ENCODE data around the gene DQX1. TPM values are rescaled to one million over a fixed set of nuclear protein-coding genes. Genes with fewer than 3 reads are reported as not detected.
A peak's percentile ranks its signal among the peaks of the same experiment; 100 is the strongest.

Gene DQX1
- total and polyA plus RNA-seq, 8 donors = 0.13 to 0.54 (median 0.25) TPM

GRCh38 chr2:74507926-74508520 is 18.0 kb downstream of the DQX1 start:
- no peak for TF ChIP-seq CTCF (IDR thresholded peaks at IDR 0.05)
- Histone ChIP-seq H3K36me3 (peaks cover 0 to 18% of the 10 kb centered on the region in 2 donors), H3K4me3 (peak overlapping the region; percentile 52 to 79), H3K27ac (peak overlapping the region; percentile 98), H3K9me3 (no peaks in the 10 kb centered on the region), H3K27me3 (peaks cover 41 to 57% of the 10 kb centered on the region in 2 donors), H3K4me1 (peaks cover 24 to 47% of the 10 kb centered on the region in 2 donors)
- intact Hi-C loops (cut with DNase I) = no loop called here
- ATAC-seq (peak; percentile 31), DNase-seq (no peak)

- H3K36me3 ChIP-seq = peaks cover 0 to 18% of the 10 kb centered on the region in 2 donors
Measured at GRCh38 chr2:74507145-74507925, 18.7 kb downstream of the DQX1 start, which contains the start of gene PCGF1. Gene PCGF1, minus strand, starts transcription at chr2:74507695. Its CDS starts 27 bp downstream, at chr2:74507668.

GRCh38 chr2:74505448-74506246 is 20.4 kb downstream of the DQX1 start:
- peak overlapping the region in 1 of 2 donors; percentile 98 for H3K27ac ChIP-seq
- peaks cover 24 to 62% of the 10 kb centered on the region in 2 donors for H3K4me1 ChIP-seq
- H3K4me3 ChIP-seq = peak overlapping the region in 1 of 2 donors; percentile 79
- peaks cover 19 to 57% of the 10 kb centered on the region in 2 donors for H3K27me3 ChIP-seq
- H3K36me3 ChIP-seq = peaks cover 0 to 18% of the 10 kb centered on the region in 2 donors
- intact Hi-C loops (cut with DNase I) = no loop called here
- no peak for ATAC-seq
- H3K9me3 ChIP-seq = no peaks in the 10 kb centered on the region
- no peak for TF ChIP-seq CTCF (IDR thresholded peaks at IDR 0.05)
- DNase-seq = no peak

More at GRCh38 chr2:74507145-74507925, 18.7 kb downstream of the DQX1 start, which contains the start of gene PCGF1:
- TF ChIP-seq CTCF (IDR thresholded peaks at IDR 0.05) = peak in 1 of 2 donors; percentile 32
- Histone ChIP-seq H3K9me3 (no peaks in the 10 kb centered on the region), H3K4me3 (peak within 1 kb of the TSS; percentile 52 to 79), H3K4me1 (peaks cover 24 to 52% of the 10 kb centered on the region in 2 donors), H3K27ac (peak within 1 kb of the TSS; percentile 98), H3K27me3 (peaks cover 34 to 57% of the 10 kb centered on the region in 2 donors)
- DNase-seq = peak; percentile 96 to 100 (median 99)
- intact Hi-C loops (cut with DNase I) = no loop called here
- peak; percentile 91 for ATAC-seq

GRCh38 chr2:74504591-74504990 is 21.4 kb downstream of the DQX1 start:
- Histone ChIP-seq H3K27ac (no peak overlapping the region), H3K36me3 (peaks cover 0 to 18% of the 10 kb centered on the region in 2 donors), H3K4me3 (peak overlapping the region in 1 of 2 donors; percentile 79), H3K4me1 (peaks cover 25 to 65% of the 10 kb centered on the region in 2 donors), H3K27me3 (peaks cover 15 to 57% of the 10 kb centered on the region in 2 donors), H3K9me3 (no peaks in the 10 kb centered on the region)
- ATAC-seq (no peak), DNase-seq (no peak)
- intact Hi-C loops (cut with DNase I) = no loop called here
- TF ChIP-seq CTCF (IDR thresholded peaks at IDR 0.05) = no peak
